Peyer's patch (tissue), 4 donors: Measurements from ENCODE around the gene FAM53C.

Experiments used
- CTCF ChIP-seq, 6 experiments: fragments of 450-650 bp in 4 of 6; fragments of 200-600 bp in 2 of 6; sonication (generic) in 1 of 6; IDR thresholded peaks; one replicate each; pipeline ENCODE4 v1.5.1; 2017 to 2019; ENCODE audit warnings: antibody characterized with exemption in 6 of 6, mild to moderate bottlenecking in 3 of 6, moderate library complexity in 1 of 6
- POLR2A ChIP-seq, 2 donors: fragments of 450-650 bp; IDR thresholded peaks; one replicate each; pipeline ENCODE4 v1.5.1; 2017; ENCODE audit warnings: antibody characterized with exemption in 2 of 2, mild to moderate bottlenecking in 2 of 2, moderate library complexity in 2 of 2

- TF ChIP-seq CTCF (IDR thresholded peaks at IDR 0.05), result no peak
- TF ChIP-seq POLR2A (IDR thresholded peaks at IDR 0.05), result no peak
Observed at GRCh38 chr5:138350563-138350890, 12.5 kb downstream of the FAM53C start.
